Endometrium (tissue), 2 donors: ENCODE results near the gene LCP1.

Experiments
- FAIRE-seq: peaks from 2 replicates; lab custom pipeline; 2012; peaks lifted over from hg19 to GRCh38; lab: Jason Lieb, UNC
- donor health status: control.
- donor health status: control.

The LCP1 gene

DNA sequence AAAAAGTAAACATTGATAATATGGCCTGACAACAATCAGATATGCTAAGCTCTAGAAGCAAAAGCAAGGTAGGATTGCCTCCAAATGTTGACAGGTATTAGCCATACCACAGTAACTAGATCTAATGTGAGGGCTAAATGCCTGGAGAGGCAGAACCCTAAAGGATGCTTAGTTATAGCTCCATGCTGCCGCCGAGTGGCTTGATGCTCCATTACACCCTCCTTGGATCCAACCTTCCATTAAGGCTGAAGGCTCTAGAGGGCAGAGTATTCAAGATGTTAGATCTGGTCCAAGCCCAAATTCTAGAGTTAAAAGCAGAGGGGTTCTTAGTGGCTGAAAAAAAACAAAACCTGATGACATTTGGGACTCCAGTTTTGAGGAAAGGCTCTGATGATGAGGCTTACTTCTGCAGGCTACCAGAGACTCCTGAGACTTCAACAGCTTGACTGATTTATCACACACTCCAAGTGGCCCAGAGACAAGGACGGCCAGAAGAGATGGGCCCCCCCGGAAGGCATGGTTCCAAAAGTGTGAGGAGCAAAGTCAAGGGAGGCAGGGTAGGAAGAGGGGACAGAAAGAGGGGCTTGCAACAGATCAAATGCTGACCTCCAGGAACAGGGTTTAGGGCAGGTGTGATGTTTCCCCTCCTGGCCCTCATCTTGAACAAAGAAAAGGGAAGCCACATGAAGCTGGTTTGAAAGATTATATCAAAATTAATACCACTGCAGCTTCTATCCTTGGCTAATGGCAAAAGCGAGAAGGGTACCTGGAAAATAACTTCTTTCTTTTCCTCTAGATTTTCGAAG lies 55.2 kb downstream of the LCP1 start:
- no peak for FAIRE-seq

DNA sequence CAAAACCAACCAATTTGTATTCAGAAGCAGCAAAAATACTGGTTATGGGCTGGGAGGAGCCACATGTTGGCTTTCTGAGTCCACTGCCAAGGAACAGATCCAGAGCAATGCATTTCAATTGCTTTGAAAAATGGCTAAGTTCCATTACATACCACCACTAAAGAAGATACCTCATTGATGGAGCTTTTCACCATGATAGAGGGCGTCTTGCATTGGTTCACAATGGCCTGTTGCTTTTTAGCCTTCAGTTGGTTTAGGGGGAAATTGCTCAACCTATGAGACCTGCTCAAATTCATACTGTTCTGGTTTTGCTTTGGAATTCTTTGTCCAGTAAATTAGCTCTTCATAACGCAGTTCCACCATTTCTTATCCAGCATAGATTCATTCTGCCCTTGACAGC lies 55.9 kb downstream of the LCP1 start:
- no peak for FAIRE-seq

DNA sequence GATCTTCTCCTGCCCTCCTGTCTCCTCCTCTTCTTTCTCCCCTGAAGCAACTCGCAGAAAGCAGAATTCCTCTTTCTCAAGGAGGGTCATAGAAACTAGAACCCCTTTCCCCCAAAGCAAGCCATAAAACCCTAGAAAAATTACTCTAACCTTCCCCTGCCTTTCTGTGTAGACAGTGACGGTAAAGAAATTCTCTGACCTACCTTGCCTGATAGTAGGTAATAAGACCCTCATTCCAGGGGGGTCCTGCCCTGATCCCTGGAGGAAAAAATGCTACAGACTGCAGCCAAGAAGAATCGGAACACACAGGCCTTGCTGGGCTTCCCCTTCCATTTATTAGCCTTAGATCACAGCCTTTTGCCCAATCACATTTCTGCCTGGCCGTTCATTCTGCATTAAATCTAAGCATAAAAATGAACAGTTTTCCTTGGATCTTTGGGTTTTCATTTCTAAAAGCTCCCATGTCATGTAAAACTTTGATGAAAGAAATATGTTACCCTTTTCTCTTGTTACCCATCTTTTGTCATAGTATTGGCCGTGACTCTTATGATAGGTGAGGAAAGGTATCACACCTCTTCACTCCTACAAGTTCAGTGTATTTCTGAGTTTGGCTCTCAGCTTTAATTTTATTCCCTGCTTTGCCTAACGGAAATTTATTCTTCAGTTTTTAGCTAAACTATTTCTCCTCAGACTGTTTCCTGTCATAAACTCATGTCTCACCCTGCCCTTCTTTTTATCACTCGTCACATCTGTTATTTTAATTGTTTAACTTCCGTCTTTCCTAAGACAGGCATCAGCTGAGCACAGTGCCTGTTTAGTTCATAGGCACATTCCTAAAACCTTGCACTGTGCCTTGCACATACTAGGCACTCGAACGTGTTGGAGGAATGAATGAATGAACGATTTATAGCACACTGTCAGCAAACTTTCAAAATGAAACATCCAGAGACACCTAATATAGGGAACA lies 56.7 kb downstream of the LCP1 start:
- no peak for FAIRE-seq

DNA sequence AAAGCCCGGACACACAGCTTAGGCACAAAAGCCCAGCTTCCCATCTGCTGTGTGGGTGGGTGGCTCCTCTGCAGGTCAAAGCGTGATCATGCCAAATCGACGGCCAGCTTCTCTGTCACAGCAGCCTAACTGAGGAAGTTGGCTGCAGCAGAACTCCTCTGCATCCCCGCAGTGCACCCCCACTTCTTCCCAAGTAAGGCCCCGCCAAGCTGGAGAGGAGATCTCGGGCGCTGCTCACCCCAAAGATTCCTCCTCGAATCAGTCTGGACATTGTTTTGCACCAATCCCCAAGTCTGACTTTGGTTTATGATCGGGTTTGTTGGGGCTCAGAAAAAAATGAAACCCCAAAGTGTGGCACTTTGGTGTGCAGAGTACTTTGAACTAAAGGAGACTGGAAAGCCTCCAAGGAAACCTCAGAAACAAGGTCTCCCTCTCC lies 57.4 kb downstream of the LCP1 start:
- FAIRE-seq: no peak

DNA sequence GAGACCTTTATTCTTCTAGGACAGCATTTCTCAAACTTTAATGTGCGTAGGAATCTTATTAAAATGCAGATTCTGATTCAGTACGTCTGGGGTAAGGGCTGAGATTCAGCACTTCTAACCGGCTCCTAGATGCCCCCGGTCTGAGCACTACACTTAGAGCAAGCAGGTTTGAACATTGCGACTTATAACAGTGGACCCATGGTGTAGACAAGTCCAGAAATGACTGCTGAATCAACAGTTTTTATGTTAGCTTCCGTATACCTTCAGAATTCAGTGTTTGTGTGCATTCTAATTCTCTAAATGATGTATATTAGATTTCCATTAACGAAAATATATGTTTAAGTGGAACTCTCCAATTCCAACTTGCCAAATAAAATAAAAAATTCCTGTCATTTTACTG lies 59.7 kb downstream of the LCP1 start:
- FAIRE-seq: no peak

DNA sequence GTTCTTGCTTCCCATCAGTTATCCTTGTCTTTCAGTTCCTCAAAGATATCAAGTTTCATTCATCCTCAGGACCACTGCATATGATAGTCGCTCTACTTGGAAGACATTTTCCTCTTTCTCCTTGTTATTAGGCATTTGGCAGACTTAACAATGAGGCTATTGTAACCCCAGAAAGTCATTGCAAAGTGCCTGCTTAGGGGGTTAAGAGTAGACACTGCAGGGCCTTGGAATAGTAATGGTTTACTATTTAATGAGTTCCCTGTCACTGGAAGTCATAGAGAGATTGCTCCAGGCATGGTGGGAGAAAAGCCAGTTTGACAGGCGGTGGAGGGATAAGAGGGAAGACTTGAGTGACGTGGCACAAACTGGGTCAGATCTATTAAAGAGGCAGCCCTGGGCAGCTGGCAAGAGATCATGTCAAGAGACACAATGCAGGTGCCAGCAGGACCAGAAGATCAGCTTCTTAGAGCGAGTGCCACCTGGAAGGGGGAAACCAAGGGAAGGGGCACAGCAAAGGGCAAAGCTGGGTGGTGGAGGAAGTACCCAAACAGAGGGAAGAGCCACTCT lies 60.3 kb downstream of the LCP1 start:
- FAIRE-seq: no peak

DNA sequence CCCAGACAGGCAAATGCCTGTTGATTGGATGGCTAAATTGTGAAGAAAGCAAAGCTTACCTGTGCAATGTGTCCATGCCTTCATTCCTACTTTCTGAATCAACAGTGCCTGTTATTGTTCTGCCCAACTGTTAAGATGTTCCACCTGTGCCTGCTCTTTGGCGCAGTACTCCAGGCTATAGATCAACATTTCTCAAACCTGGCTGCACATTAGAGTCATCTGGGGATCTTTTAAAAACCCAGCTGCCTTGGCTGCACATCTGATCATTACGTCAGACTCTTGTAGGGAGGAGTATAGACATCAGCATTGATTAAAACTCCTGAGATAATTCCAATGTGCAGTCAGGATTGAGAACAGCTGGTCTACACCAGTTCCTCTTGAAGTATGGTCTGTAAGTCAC lies 60.9 kb downstream of the LCP1 start:
- no peak for FAIRE-seq

DNA sequence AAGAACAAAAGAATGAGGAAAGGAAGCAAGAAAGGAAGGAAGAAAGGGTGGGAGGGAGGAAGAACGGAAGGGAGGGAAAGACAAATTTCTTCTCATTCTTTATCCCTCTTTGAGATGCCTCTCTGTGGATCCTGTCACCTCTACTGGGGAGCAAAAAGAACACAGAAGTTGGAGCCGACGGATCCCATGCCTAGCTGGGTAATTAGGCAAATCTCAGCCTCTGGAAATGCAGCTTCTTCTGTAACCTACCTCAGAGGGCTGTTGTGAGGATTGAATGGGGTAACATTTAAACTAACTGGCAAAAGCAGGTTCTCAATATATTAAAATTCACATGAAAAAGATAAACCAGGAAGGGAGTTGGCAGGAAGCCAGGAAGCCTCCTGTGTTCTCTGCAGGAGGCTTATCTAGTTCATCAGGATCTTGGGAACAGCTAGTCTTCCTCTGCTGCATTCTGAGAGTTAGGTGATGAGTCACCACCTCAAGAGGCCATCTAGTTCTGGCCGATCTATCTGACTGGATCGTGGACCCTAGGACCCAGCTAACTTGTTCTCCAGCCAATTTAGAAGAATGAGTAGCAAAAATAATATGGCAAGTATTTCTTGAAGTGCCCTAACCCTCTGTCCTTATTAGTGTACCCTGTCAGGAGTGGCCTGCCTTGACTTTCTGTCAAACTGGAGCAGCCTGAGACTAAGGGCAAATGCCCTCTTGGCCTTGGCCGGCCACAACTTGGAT lies 61.9 kb downstream of the LCP1 start:
- FAIRE-seq: no peak

DNA sequence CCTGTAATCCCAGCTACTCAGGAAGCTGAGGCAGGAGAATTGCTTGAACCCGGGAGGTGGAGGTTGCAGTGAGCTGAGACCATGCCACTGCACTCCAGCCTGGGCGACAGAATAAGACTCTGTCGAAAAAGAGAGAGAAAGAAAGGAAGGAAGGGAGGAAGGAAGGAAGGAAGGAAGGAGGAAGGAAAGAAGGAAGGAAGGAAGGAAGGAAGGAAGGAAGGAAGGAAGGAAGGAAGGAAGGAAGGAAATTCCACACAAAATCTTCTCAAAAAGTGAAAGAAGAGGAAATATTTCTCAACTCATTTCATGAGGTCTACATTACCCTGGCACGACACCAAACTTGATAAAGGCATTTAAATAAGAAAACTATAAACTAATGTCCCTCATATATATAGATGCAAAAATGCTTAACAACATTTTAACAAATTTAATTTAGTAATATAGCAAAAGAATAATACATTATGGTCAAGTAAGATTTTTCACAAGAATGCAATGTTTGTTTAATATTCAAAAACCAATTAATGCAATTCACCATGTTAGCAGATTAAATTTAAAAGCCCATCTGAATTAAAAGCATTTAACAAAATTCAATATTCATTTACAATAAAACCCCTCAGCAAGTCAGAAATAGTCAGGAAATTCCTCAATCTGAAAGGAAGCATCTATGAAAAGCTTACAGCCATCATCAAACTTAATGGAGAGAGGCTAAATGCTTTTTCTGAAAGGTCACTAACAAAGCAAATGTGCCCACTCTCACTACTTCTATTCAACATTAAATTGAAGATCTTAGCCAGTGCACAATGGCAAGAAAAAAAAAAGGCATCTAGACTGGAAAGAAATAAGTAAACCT lies 65.1 kb downstream of the LCP1 start:
- FAIRE-seq: no peak

DNA sequence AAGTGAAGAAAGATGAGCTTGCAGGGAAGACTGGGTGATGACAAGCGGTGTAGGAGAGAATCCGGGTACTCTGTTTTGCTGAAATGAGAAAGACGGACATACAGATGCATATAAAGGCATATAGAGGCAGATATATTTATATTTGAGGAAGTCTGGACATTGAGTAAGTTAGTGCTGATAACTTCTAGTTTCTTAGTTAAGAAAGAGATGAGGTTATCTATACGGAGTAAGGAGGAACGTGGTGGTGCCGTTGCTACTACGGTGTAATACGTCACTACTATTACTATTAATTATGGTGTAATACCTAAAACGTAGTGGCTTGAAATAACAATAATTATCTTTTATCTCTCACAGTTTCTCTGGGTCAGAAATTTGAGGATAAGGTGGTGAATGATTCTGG lies 67.4 kb downstream of the LCP1 start:
- no peak for FAIRE-seq

DNA sequence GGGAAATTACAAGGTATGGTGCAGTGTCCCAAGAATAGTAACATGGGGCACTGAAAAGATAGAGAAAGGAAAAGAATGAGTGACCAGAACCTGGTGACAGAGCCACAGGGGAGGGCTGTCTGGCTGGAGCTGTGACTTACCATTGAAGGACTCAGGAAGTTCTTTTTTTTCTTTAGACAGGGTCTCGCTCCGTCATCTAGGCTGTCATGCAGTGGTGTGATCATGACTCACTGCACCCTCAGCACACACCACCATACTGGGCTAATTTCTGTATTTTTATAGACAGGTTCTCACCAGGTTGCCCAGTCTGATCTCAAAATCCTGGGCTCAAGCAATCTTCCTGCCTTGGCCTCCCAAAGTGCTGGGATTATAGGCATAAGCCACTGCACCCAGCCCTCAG lies 68.4 kb downstream of the LCP1 start:
- no peak for FAIRE-seq

DNA sequence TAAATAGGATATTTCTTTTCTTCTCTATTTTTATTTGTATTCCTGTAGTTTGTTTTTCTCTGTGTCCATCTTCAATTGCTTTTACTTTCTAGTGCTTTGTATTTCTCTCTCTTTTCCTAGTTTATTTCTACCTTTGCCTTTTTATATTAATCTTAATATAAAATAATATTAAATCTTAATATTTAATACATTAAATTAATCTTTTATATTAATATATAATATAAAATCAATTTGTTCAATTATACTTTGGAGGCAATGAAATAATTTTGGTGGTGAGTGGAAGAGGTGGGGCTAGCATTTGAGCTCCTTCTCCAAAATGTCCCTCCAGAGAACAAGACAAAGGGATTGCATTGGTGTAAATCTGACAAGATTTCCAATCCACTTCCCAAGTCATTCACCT lies 70.8 kb downstream of the LCP1 start:
- FAIRE-seq: no peak

DNA sequence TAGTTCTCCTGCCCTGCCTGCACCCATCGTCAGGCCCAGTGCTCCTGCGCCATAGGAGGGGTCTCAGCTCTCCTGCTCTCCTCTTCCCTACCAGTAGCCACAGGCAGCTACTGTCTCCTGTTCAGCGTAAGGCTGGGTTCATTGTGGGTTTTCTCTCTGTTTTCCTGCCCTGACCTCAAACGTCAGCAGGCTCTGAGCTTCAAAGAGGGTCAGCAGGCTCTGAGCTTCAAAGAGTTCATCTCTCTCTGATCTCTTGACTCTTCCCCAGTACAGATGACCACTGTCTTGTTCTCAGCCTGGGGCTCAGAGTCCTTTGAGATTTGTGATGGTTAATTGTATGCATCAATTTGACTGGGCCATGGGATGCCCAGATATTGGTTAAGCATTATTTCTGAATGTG lies 72.5 kb downstream of the LCP1 start:
- no peak for FAIRE-seq

DNA sequence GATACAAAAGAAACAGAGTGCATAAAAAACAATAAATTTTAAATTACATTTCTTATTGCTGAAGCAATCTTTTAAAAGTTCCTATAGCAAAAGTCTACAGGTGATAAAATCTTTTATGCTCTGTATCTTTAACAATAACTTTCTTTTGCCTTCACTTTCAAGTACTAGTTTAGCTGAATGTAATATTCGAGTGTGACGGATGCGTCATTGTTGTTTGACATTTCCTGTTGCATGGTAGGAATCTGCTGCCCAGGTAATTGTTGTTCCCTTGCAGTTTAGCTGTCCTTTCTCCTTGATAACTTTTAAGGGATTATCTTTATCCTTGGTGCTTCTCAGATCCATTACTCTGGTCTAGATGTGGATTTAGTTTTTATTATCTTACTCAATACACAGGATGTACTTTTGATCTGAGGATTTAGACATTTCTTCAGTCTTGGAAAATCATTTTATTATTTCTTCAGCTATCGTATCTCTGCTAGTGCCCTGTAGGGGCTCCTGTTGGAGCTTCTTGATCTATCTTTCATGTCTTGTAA lies 75.1 kb downstream of the LCP1 start:
- FAIRE-seq: no peak

DNA sequence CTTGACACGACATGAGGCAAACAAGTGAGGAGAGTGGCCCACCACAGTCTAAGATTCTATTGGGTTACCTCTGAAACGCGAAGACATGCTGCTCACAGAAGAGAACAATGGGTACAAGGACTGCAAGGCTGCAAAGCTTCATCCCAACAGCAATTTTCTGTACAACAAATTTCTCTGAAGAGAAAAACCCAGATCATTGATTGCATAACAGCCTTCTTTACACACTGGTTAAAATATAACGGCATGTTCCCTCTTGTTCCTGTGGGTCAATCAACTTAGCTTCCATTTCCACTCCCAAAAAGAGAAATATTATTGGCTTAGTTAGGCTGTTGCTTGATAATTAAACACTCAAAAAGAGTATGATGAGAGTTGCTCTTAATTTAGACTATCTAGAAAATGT lies 77.1 kb downstream of the LCP1 start, which contains the start of gene CPB2:
Gene CPB2, minus strand, starts transcription at position 166 of the 400 bp plus-strand sequence. Its CDS starts 24 bp downstream, at position 142.
- FAIRE-seq: no peak

DNA sequence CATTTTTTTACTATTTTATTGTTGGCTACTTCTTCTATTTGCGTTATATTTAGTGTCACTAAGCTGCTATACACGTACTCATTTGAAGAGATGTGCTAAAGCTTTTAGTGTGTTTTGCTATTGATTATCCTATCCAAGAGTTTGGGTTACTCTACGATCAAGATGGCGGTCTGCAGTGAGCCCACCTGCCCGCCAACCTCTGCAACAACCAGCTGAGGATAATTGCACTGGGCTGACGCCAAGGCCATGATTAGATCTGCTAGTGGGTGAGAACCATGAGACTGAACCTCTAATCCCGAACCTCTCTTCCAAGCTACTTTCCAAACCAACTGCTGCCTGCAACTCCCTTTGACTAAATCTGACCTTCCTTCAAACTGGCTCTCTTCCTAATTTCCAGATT lies 78.9 kb downstream of the LCP1 start:
- FAIRE-seq: no peak

DNA sequence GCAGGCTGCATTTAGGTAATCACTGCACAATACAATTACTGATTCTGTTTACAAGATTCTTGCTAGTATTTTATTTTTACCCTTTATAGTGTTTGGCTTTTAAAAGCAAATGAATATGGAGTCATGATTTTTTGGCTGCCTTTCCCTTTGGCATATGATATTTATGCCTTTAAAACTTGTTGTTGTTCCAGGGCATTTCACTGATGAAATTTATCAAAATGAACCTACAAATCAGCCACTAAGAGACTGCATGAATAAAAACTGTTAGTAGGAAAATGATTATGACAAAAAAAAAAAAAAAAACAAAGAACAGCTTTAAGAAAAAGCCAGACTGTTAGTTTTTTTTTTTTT lies 79.7 kb downstream of the LCP1 start:
- FAIRE-seq: no peak

DNA sequence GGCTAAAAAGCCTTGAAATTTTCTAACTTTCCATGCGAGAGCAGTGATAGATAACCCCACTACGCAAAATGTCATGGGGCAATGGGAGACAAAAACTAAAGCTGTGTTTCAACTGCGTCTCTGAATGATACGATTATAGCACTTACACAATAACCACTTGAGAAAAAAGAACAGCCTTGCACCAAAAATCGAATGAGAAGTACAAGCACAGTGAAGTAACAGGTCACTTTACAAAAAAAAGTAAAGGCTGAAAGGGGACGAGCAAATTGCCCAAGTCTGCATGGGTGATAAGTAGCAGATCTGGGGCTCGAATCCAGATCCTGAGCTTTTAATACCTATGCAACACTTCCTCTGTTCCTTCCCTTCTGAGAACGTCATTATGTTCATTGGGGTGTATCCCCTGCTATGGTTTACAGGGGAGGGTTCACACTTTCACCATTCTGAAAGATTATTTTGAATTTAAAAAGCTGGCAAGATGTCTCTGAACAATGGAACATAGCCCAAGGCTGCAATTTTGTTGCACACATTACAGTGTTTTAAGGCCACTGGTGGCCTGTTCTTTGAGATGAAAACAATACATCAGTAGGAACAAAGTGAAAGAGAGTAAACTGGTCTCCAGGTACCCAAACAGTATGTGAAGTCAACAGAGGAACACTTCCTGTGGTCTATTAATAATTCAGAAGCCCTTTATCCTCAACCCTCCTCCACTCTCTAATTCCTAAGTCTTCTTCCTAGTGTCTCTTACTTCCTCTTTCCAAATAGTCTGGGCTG lies 80.3 kb downstream of the LCP1 start:
- no peak for FAIRE-seq

DNA sequence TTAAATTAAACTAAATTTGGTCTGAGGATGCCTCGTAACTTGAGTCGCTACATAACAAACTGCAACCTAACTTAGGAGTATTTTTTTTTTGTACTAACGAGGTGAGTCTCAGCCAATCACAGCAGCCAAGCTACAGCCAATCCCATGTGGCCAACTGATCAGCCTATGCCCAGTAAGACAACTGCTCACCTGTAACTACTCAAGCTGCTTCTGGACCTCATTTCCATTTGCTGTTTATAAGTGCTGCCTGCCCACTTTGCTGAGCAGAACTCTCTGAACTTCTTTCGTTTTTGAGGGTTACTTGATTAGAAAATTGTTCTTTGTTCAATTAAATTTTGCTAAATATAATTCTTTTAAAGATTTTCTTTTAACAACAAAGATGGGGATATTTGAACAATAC lies 81.0 kb downstream of the LCP1 start:
- no peak for FAIRE-seq

DNA sequence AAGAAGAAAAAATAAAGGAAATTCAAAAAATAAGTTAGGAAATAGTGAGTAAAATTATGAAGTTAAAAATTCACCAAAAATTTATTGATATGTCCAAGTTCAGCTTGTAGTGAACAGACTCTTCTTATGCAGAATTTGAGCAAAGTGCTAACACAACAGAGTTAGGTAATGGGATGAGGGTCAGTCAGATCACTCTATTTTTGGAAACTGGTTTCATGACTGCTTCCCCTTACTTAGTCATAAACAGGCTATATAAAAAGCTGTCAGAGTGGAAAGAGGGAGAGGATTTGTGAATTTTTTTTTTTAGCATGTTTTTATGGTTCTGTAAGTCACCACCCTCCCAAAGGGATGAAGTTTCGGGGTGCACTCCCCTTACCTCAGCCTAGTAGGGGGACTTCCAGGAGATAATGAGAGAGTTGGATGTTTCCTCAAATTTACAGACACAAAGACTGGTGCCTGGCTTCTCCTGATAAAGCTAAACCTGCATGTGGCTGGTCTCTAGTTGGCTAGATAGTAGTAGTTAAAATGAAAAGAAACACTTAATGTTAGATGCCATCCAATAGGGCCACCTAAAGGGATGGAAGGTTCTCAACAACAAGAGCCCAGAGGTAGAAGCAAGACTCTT lies 81.7 kb downstream of the LCP1 start:
- FAIRE-seq: no peak
